Measurements from ENCODE around the gene P3H4.

The P3H4 gene

DNA sequence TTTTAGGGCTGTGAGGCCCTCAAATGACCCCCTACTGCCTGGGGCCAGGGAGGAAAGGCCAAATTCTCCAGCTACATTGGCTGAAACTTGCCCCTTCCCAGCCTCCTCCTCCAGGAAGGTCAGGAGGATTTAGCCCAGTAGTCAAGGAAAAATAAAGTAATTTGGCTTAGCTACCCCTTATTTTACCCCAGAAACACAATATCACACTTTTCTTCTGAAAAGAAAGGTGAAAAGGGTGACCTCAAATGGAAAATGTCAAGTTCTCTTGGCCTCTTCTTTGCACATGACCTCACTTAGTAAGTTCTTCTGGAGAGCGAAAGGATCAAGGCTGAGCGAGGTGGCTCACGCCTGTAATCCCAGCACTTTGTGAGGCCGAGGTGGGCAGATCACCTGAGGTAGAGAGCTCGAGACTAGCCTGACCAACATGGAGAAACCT lies 17.2 kb downstream of the P3H4 start:
- H3K4me3 ChIP-seq (ENCODE audit: low read depth, low read length): no peak overlapping the region
- DNase-seq (ENCODE audit: low read depth, low spot score): no peak
- ChIA-PET POLR2A (interaction anchor here (0.7 kb wide), 1 partner anchor 106 kb away, joined by 3 read pairs; no protein-coding TSS in a partner anchor), CTCF (interaction anchor here (2.2 to 11.3 kb wide), 4 partner anchors 7 to 59 kb away, joined by 8 to 189 read pairs (median 16); partner anchors contain the start of genes HAP1, JUP and P3H4)
- TF ChIP-seq CTCF (IDR thresholded peaks at IDR 0.05; ENCODE audit: insufficient read depth, low read length, missing control alignments): no peak

DNA sequence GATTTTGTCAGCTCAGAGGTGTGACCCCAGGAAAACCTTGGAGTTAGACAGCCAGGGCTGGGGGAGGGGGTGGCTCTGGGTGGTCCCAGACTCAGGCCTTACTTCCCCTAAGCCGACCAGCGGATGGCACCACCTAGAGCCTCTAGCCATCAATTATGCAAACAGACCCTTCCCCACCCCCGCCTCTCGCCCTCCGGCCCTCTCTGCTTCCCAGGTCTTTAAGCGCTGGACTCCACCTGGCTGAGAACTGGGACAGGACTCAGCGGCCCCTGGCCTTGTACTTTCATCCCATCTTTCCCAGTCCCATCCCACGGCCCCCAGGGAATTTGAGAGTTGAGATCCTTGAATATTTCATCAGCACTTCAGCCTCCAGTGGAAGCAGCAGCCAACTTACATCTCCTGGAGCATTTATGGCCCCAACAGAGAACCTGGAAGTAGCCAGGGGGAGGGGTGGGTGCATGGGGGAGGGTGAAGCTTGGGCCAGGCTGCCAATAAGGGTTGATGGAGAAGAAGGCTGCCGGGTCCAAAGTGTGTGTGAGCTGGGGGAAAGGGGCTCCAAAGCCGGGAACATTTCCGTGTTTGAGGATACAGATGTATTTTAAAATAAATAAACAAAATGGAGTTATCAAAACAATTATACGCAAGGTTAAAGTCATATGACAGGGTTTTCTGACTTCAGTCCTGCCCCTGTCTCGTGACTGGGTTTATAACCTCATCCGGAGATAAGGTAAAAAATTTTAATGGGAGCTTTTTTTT lies 17.8 kb downstream of the P3H4 start:
- no peak overlapping the region for H3K4me3 ChIP-seq (ENCODE audit: low read depth, low read length)
- DNase-seq (ENCODE audit: low read depth, low spot score): no peak
- TF ChIP-seq CTCF (IDR thresholded peaks at IDR 0.05; ENCODE audit: insufficient read depth, low read length, missing control alignments): no peak
- POLR2A ChIA-PET: interaction anchor here (0.6 kb wide), 1 partner anchor 21 kb away, joined by 3 read pairs; no protein-coding TSS in a partner anchor
- CTCF ChIA-PET: interaction anchor here (2.2 to 11.3 kb wide), 3 partner anchors 8 to 58 kb away, joined by 11 to 189 read pairs (median 21); partner anchors contain the start of genes HAP1 and JUP

DNA sequence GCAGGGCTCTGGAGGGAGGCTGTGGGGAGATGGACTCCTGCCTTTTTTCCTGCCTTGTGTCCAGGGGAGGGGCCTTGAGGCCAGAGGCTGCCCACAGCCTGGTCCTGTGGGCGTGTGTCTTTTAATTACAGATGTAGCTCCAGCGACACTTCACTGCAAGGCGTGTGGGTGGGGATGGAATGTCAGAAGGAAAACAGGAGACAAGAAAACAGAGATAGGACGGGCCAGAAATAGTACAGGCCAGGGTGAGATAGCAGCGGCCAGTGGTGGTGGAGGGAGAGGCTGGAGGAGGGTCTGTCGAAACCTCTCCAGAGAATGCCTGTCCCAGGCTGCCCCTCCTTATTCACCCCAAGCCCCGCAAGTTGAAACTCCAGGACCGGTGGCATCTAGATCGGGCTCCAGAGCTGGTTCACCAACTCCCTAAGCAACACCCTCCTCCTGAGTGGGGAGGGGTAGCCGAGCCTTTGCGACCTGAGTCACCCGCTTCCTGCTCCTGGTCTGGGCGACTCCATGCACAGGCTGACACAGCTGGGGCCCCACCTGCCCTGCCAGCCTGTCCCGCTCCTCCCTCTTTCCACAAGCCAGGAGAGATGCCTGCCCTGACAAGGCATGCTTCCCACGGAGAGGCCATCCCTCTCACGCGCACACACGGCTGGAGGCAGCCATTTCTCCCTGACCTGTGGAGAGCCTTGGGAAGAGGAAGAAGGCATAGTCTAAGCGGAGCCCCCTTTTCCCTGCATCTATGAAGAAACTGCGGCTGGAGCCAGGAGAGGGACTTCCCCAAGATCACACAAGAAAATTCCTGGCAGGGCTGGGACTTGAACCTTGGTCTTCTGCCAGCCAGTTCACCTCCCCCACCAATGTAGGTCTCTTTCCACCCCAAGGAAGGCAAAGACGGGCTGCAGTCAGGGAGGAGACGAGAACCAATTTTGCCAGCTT lies 18.6 kb downstream of the P3H4 start:
- ChIA-PET CTCF (interaction anchor here (1.4 to 11.3 kb wide), 4 partner anchors 7 to 57 kb away, joined by 3 to 189 read pairs (median 16); partner anchors contain the start of genes HAP1 and JUP), POLR2A (interaction anchor here (0.6 kb wide), 1 partner anchor 20 kb away, joined by 3 read pairs; no protein-coding TSS in a partner anchor)
- no peak overlapping the region for H3K4me3 ChIP-seq (ENCODE audit: low read depth, low read length)
- no peak for TF ChIP-seq CTCF (IDR thresholded peaks at IDR 0.05; ENCODE audit: insufficient read depth, low read length, missing control alignments)
- no peak for DNase-seq (ENCODE audit: low read depth, low spot score)

- H3K4me3 ChIP-seq (ENCODE audit: low read depth, low read length): peak overlapping the region; percentile 20
- no peak for DNase-seq (ENCODE audit: low read depth, low spot score)
- ChIA-PET POLR2A (interaction anchor here (0.7 to 2.2 kb wide), 5 partner anchors 10 to 99 kb away, joined by 3 to 12 read pairs (median 4); partner anchors contain the start of genes EIF1 and HAP1), CTCF (interaction anchor here (0.8 to 4.4 kb wide), 12 partner anchors 8 to 73 kb away, joined by 3 to 52 read pairs (median 10); no protein-coding TSS in a partner anchor)
- TF ChIP-seq CTCF (IDR thresholded peaks at IDR 0.05; ENCODE audit: insufficient read depth, low read length, missing control alignments): no peak
Measured at GRCh38 chr17:41787021-41787418, 24.7 kb downstream of the P3H4 start.

DNA sequence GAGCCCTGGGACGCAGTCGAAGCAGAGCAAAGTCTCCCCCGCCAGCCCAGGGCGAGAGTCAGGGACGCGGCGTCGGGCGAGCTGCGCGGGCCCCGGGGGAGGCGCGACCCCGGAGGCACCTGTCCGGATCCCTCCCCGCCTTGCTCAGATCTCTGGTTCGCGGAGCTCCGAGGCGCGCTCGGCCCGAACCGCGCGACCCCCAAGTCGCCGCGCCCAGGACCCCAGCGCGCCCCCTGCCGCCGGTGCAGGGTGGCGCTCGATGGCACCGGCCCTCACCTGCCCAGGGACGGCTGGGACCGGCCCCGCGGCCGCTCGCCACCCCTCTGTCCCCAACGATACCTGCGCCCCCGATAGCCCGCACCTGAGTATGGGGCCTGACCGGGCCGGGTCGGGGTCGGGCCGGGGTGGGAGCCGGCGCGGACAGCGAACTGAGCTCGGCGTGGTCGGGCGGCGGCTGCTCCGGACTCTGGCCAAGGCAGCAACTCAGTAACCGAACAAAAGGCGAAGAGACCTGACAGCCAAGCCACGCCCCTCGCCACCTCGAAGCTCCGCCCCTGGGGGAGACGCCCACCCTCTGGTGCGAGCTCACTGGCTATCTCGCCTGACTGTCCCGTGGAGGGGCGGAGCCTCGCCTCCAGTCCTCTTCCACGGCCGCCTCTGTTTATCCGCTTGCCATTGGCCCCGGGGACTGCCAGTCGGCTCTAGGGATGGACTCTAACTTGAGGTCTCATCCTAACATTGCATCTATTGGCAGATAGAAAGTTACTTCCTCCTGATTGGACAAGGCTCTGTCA lies 25.3 kb downstream of the P3H4 start, which contains the start of gene JUP:
TSS of gene JUP (minus strand) at position 485 of the 794 bp plus-strand sequence. CDS start 14,857 bp downstream, outside the sequence.
- peak within 1 kb of the TSS; percentile 61 for H3K4me3 ChIP-seq (ENCODE audit: low read depth, low read length)
- ChIA-PET CTCF (interaction anchor here (0.7 to 3.5 kb wide), 16 partner anchors 8 to 173 kb away, joined by 3 to 52 read pairs (median 5); no protein-coding TSS in a partner anchor), POLR2A (interaction anchor here (0.7 to 2.2 kb wide), 5 partner anchors 9 to 98 kb away, joined by 3 to 12 read pairs (median 4); partner anchors contain the start of genes EIF1 and HAP1)
- DNase-seq (ENCODE audit: low read depth, low spot score): peak; percentile 89
- TF ChIP-seq CTCF (IDR thresholded peaks at IDR 0.05; ENCODE audit: insufficient read depth, low read length, missing control alignments): peak; percentile 37

Measured in AG04449 (cell line).